DND-41 (cell line): ENCODE results near the gene SCAMP3.
"Not testable (repeated sequence)": the region's sequence is repeated elsewhere in the genome, so short reads cannot be mapped to it uniquely, and the experiment has no call there.

Source experiments
- ATAC-seq: fragments of 200-7000 bp; cut with Tn5 transposase; 3 replicates; pipeline ENCODE4 v1.9.1; 2021; ENCODE audit warnings: low read depth; ENCODE audit not compliant: insufficient read depth
- DNase-seq: peaks from one replicate; pipeline ENCODE4 v3.0.0-alpha.2; 2020
- H2AFZ ChIP-seq: 2 replicates; pipeline ENCODE4 v1.6.0; 2012; ENCODE audit warnings: low read depth, low read length
- H3K27ac ChIP-seq: 2 replicates; pipeline ENCODE4 v1.5.1; 2012; ENCODE audit warnings: low read length, inconsistent platforms
- H3K27me3 ChIP-seq: fragments of 200-600 bp; sonication (generic); 2 replicates; pipeline ENCODE4 v1.6.0; 2012; ENCODE audit warnings: low read length, mild to moderate bottlenecking, inconsistent platforms; ENCODE audit not compliant: insufficient read depth, poor library complexity
- H3K36me3 ChIP-seq: 2 replicates; pipeline ENCODE4 v1.5.1; 2012; ENCODE audit warnings: low read length, inconsistent platforms; ENCODE audit not compliant: insufficient read depth
- H3K4me1 ChIP-seq: 2 replicates; pipeline ENCODE4 v1.5.1; 2012; ENCODE audit warnings: mild to moderate bottlenecking, low read length; ENCODE audit not compliant: insufficient read depth
- H3K4me2 ChIP-seq: 2 replicates; pipeline ENCODE4 v1.6.0; 2012; ENCODE audit warnings: mild to moderate bottlenecking, moderate library complexity, low read length, inconsistent platforms; ENCODE audit not compliant: insufficient read depth
- H3K4me3 ChIP-seq, 2 experiments: fragments of 200-600 bp in 1 of 2; shearing (Covaris generic) in 1 of 2; 2 replicates each; pipeline ENCODE4 v1.5.1; 2012 to 2016; ENCODE audit warnings: inconsistent platforms in 2 of 2, low read length in 2 of 2, mild to moderate bottlenecking in 2 of 2, low read depth in 1 of 2, moderate library complexity in 1 of 2
- H3K79me2 ChIP-seq: 2 replicates; pipeline ENCODE4 v1.6.0; 2012; ENCODE audit warnings: low read length, inconsistent platforms; ENCODE audit not compliant: insufficient read depth
- H3K9ac ChIP-seq: 2 replicates; pipeline ENCODE4 v1.6.0; 2012; ENCODE audit warnings: low read depth, mild to moderate bottlenecking, inconsistent platforms, low read length, moderate library complexity
- H3K9me3 ChIP-seq: 2 replicates; pipeline ENCODE4 v1.5.1; 2012; ENCODE audit warnings: low read length, moderate library complexity, mild to moderate bottlenecking, inconsistent platforms; ENCODE audit not compliant: insufficient read depth, severe bottlenecking
- H4K20me1 ChIP-seq: 2 replicates; pipeline ENCODE4 v1.6.0; 2012; ENCODE audit warnings: low read length; ENCODE audit not compliant: insufficient read depth
- EZH2 ChIP-seq: IDR thresholded peaks from 3 replicates; pipeline ENCODE4 v1.6.1; 2012; ENCODE audit warnings: borderline replicate concordance, low read depth, mild to moderate bottlenecking, moderate library complexity, low read length, inconsistent platforms; ENCODE audit not compliant: severe bottlenecking
- TF ChIP-seq, protein P1 (sequence below): IDR thresholded peaks from 2 replicates; pipeline ENCODE4 v1.5.1; 2012; ENCODE audit warnings: borderline replicate concordance, low read length, moderate library complexity, mild to moderate bottlenecking; ENCODE audit not compliant: poor library complexity, severe bottlenecking; ENCODE audit errors: extremely low read depth

The SCAMP3 gene

DNA sequence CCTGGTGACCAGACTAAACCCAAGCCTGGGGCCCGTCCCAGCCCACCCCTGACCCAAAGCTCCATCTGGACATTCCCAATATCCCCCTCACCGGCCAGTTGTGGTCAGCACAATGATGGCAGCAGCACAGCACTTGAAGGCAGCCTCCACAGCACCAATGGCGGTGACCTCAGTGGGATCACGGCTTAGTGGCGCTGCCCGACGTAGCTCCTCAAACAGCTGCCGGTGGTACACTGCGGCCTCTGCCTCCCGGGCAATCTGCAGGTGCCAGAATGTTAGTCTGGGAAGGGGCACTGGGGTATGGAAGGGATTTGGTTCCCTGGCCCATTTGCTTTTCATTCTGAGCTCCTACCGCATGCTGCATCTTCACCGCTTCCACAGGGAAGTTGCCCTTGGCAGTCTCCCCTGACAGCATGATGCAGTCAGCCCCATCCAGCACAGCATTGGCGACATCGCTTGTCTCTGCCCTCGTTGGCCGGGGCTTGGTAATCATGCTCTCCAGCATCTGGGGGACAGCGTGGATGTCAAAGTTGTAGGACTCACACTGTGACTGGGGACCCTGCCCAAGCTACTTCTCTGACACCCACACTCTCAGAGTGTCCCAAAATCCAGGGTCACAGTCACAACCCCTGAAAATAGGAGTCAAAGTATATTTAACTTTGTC, 31.1 kb upstream of the SCAMP3 start:
- H2AFZ ChIP-seq, result no peak overlapping the region
- no peaks in the 10 kb centered on the region for H4K20me1 ChIP-seq
- ATAC-seq, result no peak
- H3K27me3 ChIP-seq, result no peaks in the 10 kb centered on the region
- no peak overlapping the region for H3K4me3 ChIP-seq
- no peak overlapping the region for H3K4me2 ChIP-seq
- H3K4me1 ChIP-seq, result no peaks in the 10 kb centered on the region
- H3K36me3 ChIP-seq, result no peaks in the 10 kb centered on the region
- TF ChIP-seq, protein P1, sequence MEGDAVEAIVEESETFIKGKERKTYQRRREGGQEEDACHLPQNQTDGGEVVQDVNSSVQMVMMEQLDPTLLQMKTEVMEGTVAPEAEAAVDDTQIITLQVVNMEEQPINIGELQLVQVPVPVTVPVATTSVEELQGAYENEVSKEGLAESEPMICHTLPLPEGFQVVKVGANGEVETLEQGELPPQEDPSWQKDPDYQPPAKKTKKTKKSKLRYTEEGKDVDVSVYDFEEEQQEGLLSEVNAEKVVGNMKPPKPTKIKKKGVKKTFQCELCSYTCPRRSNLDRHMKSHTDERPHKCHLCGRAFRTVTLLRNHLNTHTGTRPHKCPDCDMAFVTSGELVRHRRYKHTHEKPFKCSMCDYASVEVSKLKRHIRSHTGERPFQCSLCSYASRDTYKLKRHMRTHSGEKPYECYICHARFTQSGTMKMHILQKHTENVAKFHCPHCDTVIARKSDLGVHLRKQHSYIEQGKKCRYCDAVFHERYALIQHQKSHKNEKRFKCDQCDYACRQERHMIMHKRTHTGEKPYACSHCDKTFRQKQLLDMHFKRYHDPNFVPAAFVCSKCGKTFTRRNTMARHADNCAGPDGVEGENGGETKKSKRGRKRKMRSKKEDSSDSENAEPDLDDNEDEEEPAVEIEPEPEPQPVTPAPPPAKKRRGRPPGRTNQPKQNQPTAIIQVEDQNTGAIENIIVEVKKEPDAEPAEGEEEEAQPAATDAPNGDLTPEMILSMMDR, result no peak
- no peak for TF ChIP-seq EZH2
- H3K9ac ChIP-seq, result no peak overlapping the region
- no peaks in the 10 kb centered on the region for H3K9me3 ChIP-seq
- no peak overlapping the region for H3K27ac ChIP-seq
- H3K79me2 ChIP-seq, result no peaks in the 10 kb centered on the region
- no peak for DNase-seq

- not testable (repeated sequence) for H3K9me3 ChIP-seq, DNase-seq, H3K4me2 ChIP-seq, ATAC-seq, H3K79me2 ChIP-seq, H3K4me3 ChIP-seq, H3K36me3 ChIP-seq, H2AFZ ChIP-seq, H3K9ac ChIP-seq, H3K27ac ChIP-seq, H4K20me1 ChIP-seq, H3K4me1 ChIP-seq, H3K27me3 ChIP-seq
Observed at GRCh38 chr1:155291006-155291405, 28.8 kb upstream of the SCAMP3 start.

DNA sequence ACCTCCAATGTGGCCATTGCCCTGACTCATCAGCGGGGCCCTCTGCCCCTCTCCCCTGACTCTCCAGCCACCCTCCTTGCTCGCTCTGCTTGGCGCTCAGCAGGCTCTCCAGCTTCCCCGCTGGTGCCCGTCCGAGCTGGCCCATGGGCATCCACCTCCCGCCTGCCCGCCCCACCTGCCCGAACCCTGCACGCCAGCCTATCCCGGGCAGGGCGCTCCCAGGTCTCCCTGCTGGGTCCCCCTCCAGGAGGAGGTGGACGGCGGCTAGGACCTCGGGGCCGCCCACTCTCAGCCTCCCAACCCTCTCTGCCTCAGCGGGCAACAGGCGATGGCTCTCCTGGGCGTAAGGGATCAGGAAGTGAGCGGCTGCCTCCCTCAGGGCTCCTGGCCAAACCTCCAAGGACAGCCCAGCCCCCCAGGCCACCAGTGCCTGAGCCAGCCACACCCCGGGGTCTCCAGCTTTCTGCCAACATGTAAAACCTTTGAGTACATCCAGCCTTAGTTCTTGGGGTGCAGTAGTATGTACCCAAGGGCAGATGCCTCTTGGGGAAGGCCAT, 25.9 kb upstream of the SCAMP3 start:
- TF ChIP-seq, protein P1, result no peak
- TF ChIP-seq EZH2, result no peak
- no peaks in the 10 kb centered on the region for H3K4me1 ChIP-seq
- H3K27ac ChIP-seq, result no peak overlapping the region

GRCh38 chr1:155286544-155286943, 24.4 kb upstream of the SCAMP3 start:
- H3K36me3 ChIP-seq, result peaks cover 7% of the 10 kb centered on the region
- no peak overlapping the region for H3K4me2 ChIP-seq
- ATAC-seq, result no peak
- H3K27ac ChIP-seq, result no peak overlapping the region
- no peaks in the 10 kb centered on the region for H3K27me3 ChIP-seq
- no peak overlapping the region for H3K9ac ChIP-seq
- H3K9me3 ChIP-seq, result no peaks in the 10 kb centered on the region
- H4K20me1 ChIP-seq, result peaks cover 2% of the 10 kb centered on the region; the same call in 1 of the 2 replicates
- DNase-seq, result no peak
- H3K79me2 ChIP-seq, result no peaks in the 10 kb centered on the region
- no peak overlapping the region for H2AFZ ChIP-seq
- no peak overlapping the region for H3K4me3 ChIP-seq
- TF ChIP-seq, protein P1, result no peak
- TF ChIP-seq EZH2, result no peak
- H3K4me1 ChIP-seq, result no peaks in the 10 kb centered on the region

More for the DNA sequence above, 25.9 kb upstream of the SCAMP3 start:
- Histone ChIP-seq H3K79me2 (no peaks in the 10 kb centered on the region), H2AFZ (no peak overlapping the region), H3K36me3 (peaks cover 4% of the 10 kb centered on the region), H4K20me1 (peaks cover 2% of the 10 kb centered on the region; the same call in 1 of the 2 replicates), H3K9me3 (no peaks in the 10 kb centered on the region), H3K9ac (no peak overlapping the region), H3K27me3 (no peaks in the 10 kb centered on the region), H3K4me2 (no peak overlapping the region), H3K4me3 (no peak overlapping the region)
- no peak for ATAC-seq
- DNase-seq, result no peak
